ENCODE data around the gene ZC3H14. TPM values are rescaled to one million over a fixed set of nuclear protein-coding genes. Genes with fewer than 3 reads are reported as not detected.

Gene ZC3H14
- total and polyA plus RNA-seq, 9 of the 15 experiments (the other 6 are each of a cell fraction or from before 2014, with no cell fraction given): 21.1 to 109 (median 45.3) TPM

DNA sequence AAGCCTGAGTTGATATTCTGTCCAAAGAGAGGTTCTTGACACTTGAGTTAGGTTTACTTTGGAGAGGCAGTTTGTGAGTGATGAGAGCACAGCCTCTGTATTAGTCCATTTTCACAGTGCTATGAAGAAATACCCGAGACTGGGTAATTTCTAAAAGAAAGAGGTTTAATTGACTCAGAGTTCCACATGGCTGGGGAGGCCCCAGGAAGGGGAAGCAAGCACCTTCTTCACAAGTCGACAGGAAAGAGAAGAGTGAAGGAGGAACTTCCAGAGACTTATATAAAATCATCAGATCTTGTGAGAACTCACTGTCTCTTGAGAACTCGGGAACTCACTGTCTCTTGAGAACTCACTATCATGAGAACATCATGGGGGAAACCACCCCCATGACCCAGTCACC, 5.4 kb downstream of the ZC3H14 start (continued):
- TF ChIP-seq TAF9B (IDR thresholded peaks at IDR 0.05; ENCODE audit: partially characterized antibody): no peak
- no peak for TF ChIP-seq SMARCA4 (IDR thresholded peaks at IDR 0.05)
- TF ChIP-seq, protein P1, sequence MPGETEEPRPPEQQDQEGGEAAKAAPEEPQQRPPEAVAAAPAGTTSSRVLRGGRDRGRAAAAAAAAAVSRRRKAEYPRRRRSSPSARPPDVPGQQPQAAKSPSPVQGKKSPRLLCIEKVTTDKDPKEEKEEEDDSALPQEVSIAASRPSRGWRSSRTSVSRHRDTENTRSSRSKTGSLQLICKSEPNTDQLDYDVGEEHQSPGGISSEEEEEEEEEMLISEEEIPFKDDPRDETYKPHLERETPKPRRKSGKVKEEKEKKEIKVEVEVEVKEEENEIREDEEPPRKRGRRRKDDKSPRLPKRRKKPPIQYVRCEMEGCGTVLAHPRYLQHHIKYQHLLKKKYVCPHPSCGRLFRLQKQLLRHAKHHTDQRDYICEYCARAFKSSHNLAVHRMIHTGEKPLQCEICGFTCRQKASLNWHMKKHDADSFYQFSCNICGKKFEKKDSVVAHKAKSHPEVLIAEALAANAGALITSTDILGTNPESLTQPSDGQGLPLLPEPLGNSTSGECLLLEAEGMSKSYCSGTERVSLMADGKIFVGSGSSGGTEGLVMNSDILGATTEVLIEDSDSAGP (CRISPR knock-in tag; IDR thresholded peaks at IDR 0.05): no peak
- no peak for TF ChIP-seq CREBBP (IDR thresholded peaks at IDR 0.05; ENCODE audit: low read depth, low read length)
- no peak for TF ChIP-seq TSC22D4 (tag; IDR thresholded peaks at IDR 0.05)
- TF ChIP-seq, protein P2, sequence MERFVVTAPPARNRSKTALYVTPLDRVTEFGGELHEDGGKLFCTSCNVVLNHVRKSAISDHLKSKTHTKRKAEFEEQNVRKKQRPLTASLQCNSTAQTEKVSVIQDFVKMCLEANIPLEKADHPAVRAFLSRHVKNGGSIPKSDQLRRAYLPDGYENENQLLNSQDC (CRISPR knock-in tag; IDR thresholded peaks at IDR 0.05): no peak
- TF ChIP-seq, protein P3, sequence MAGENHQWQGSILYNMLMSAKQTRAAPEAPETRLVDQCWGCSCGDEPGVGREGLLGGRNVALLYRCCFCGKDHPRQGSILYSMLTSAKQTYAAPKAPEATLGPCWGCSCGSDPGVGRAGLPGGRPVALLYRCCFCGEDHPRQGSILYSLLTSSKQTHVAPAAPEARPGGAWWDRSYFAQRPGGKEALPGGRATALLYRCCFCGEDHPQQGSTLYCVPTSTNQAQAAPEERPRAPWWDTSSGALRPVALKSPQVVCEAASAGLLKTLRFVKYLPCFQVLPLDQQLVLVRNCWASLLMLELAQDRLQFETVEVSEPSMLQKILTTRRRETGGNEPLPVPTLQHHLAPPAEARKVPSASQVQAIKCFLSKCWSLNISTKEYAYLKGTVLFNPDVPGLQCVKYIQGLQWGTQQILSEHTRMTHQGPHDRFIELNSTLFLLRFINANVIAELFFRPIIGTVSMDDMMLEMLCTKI (IDR thresholded peaks at IDR 0.05; ENCODE audit: partially characterized antibody): no peak
- TF ChIP-seq TAF1 (IDR thresholded peaks at IDR 0.05; ENCODE audit: control insufficient read depth, extremely low read depth, insufficient read depth, low read length, severe bottlenecking): no peak
- TF ChIP-seq, protein P4, sequence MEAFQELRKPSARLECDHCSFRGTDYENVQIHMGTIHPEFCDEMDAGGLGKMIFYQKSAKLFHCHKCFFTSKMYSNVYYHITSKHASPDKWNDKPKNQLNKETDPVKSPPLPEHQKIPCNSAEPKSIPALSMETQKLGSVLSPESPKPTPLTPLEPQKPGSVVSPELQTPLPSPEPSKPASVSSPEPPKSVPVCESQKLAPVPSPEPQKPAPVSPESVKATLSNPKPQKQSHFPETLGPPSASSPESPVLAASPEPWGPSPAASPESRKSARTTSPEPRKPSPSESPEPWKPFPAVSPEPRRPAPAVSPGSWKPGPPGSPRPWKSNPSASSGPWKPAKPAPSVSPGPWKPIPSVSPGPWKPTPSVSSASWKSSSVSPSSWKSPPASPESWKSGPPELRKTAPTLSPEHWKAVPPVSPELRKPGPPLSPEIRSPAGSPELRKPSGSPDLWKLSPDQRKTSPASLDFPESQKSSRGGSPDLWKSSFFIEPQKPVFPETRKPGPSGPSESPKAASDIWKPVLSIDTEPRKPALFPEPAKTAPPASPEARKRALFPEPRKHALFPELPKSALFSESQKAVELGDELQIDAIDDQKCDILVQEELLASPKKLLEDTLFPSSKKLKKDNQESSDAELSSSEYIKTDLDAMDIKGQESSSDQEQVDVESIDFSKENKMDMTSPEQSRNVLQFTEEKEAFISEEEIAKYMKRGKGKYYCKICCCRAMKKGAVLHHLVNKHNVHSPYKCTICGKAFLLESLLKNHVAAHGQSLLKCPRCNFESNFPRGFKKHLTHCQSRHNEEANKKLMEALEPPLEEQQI (IDR thresholded peaks at IDR 0.05): no peak
- no peak for TF ChIP-seq MTA3 (IDR thresholded peaks at IDR 0.05; ENCODE audit: borderline replicate concordance)
- TF ChIP-seq POLR3G (IDR thresholded peaks at IDR 0.05; ENCODE audit: extremely low read depth, insufficient read length, insufficient replicate concordance): no peak
- TF ChIP-seq ZNF699 (CRISPR knock-in tag; IDR thresholded peaks at IDR 0.05; ENCODE audit: insufficient replicate concordance): no peak

Measured in K562 (cell line).